Spleen (tissue), 7 donors: ENCODE data around the gene FNDC1.

Experiments used
- POLR2A ChIP-seq, 3 donors: fragments of 450-650 bp; IDR thresholded peaks; one replicate each; pipeline ENCODE4 v1.5.1; 2017; ENCODE audit warnings: antibody characterized with exemption in 3 of 3, mild to moderate bottlenecking in 1 of 3
- POLR2AphosphoS5 ChIP-seq, 3 donors: sonication (generic); formaldehyde crosslinking; IDR thresholded peaks; one replicate each; pipeline ENCODE4 v1.5.1; 2017; ENCODE audit warnings: antibody characterized with exemption in 3 of 3
- TF ChIP-seq, protein P1 (sequence below), 11 experiments: fragments of 200-600 bp in 7 of 11; fragments of 450-650 bp in 4 of 11; sonication (generic) in 4 of 11; IDR thresholded peaks in 8 of 11; conservative IDR thresholded peaks in 3 of 11; 1 replicate in 7 of 11; 2 replicates in 4 of 11; pipeline versions ENCODE4 v1.4.0 to v1.8.0; 2016 to 2021; ENCODE audit warnings: antibody characterized with exemption in 11 of 11, inconsistent platforms in 4 of 11, mild to moderate bottlenecking in 1 of 11
- donor health status: DM: no; HTN: no; CAD: no; lungs with moderate emphysema.
- donor health status: DM: no; HTN: no; CAD: no.
- donor health status: DM: no; HTN: no; CAD: no.

DNA sequence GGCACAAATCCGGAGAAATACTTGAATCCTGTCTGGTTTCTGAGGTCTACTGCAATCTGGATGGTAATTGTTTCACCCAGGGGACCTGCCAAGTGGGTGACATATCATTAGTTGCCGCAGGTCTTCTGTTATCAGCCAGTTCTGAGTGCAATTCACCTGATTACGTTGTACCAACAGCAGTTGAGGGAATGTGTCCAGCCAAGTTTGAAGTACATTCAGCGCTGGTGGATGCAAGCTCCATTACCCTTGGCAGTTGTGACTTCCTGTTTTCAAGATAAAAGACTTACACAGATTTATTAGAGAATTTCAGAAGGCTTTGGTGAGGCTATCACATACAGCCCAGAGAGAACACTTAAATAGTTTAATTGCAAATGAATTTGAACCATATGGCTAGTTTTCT lies 42.8 kb downstream of the FNDC1 start:
- TF ChIP-seq, protein P1, sequence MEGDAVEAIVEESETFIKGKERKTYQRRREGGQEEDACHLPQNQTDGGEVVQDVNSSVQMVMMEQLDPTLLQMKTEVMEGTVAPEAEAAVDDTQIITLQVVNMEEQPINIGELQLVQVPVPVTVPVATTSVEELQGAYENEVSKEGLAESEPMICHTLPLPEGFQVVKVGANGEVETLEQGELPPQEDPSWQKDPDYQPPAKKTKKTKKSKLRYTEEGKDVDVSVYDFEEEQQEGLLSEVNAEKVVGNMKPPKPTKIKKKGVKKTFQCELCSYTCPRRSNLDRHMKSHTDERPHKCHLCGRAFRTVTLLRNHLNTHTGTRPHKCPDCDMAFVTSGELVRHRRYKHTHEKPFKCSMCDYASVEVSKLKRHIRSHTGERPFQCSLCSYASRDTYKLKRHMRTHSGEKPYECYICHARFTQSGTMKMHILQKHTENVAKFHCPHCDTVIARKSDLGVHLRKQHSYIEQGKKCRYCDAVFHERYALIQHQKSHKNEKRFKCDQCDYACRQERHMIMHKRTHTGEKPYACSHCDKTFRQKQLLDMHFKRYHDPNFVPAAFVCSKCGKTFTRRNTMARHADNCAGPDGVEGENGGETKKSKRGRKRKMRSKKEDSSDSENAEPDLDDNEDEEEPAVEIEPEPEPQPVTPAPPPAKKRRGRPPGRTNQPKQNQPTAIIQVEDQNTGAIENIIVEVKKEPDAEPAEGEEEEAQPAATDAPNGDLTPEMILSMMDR (IDR thresholded peaks at IDR 0.05 in 8 of 11, conservative IDR thresholded peaks at IDR 0.05 in 3 of 11) = no peak
- no peak for TF ChIP-seq POLR2AphosphoS5 (IDR thresholded peaks at IDR 0.05)
- no peak for TF ChIP-seq POLR2A (IDR thresholded peaks at IDR 0.05)
